A549 (cell line): ENCODE data around the gene SLC25A24. TPM values are rescaled to one million over a fixed set of nuclear protein-coding genes. Genes with fewer than 3 reads are reported as not detected.
"Not testable (repeated sequence)": the region's sequence is repeated elsewhere in the genome, so short reads cannot be mapped to it uniquely, and the experiment has no call there.

Experiments used
- ATAC-seq, 2 experiments: fragments of 200-7000 bp in 1 of 2; fragments of >200 bp in 1 of 2; cut with Nextera tagmentation in 1 of 2; cut with Tn5 transposase in 1 of 2; 3 replicates each; pipeline versions ENCODE4 v1.8.0 to v1.9.1; 2018 to 2020; ENCODE audit warnings: mild to moderate bottlenecking in 1 of 2, moderate library complexity in 1 of 2
- CTCF ChIA-PET: fragments of 300-600 bp; sonication (Branson Sonifier 250); formaldehyde crosslinking; extraction: SDS; loops from one replicate; lab custom pipeline; 2021; ENCODE audit warnings: antibody characterized with exemption, inconsistent platforms; lab: Yijun Ruan, JAX
- POLR2A ChIA-PET: fragments of 350-600 bp; formaldehyde crosslinking; extraction: SDS; loops from one replicate; lab custom pipeline; 2021; ENCODE audit warnings: antibody characterized with exemption, inconsistent platforms; lab: Yijun Ruan, JAX
- DNase-seq, 2 experiments: peaks; one replicate each; pipeline versions ENCODE4 v3.0.0 to v3.0.0-alpha.2; 2011 to 2016; ENCODE audit warnings: low read depth in 1 of 2, low spot score in 1 of 2
- FAIRE-seq: peaks from 2 replicates; lab custom pipeline; 2011; peaks lifted over from hg19 to GRCh38; lab: Jason Lieb, UNC
- H3K27ac ChIP-seq, 2 experiments: fragments of >200 bp; sonication (Bioruptor Twin); formaldehyde crosslinking; 3 replicates each; pipeline ENCODE4 v1.5.1; 2016 to 2017
- H3K4me1 ChIP-seq: fragments of >200 bp; sonication (Bioruptor Twin); formaldehyde crosslinking; 3 replicates; pipeline ENCODE4 v1.6.1; 2016
- H3K4me2 ChIP-seq: fragments of >200 bp; sonication (Bioruptor Twin); formaldehyde crosslinking; 3 replicates; pipeline ENCODE4 v1.6.1; 2016
- H3K4me3 ChIP-seq: fragments of >200 bp; sonication (Bioruptor Twin); formaldehyde crosslinking; 3 replicates; pipeline ENCODE4 v1.5.1; 2016
- H3K9me3 ChIP-seq: fragments of >200 bp; sonication (Bioruptor Twin); formaldehyde crosslinking; 3 replicates; pipeline ENCODE4 v1.6.1; 2016
- CHD4 ChIP-seq: fragments of 200-600 bp; sonication (generic); IDR thresholded peaks from 2 replicates; pipeline ENCODE4 v1.6.1; 2016; ENCODE audit warnings: antibody characterized with exemption, mild to moderate bottlenecking, borderline replicate concordance
- ESRRA ChIP-seq: fragments of 150-350 bp; IDR thresholded peaks from 2 replicates; pipeline ENCODE4 v1.6.1; 2014; ENCODE audit warnings: mild to moderate bottlenecking, low read length, borderline replicate concordance
- FOSB ChIP-seq: fragments of 250-450 bp; sonication (Bioruptor Pico); IDR thresholded peaks from 2 replicates; pipeline ENCODE4 v1.5.0; 2020; ENCODE audit warnings: mild to moderate bottlenecking, moderate library complexity
- GATA3 ChIP-seq: IDR thresholded peaks from 2 replicates; pipeline ENCODE4 v1.6.1; 2012; ENCODE audit warnings: borderline replicate concordance
- HDAC2 ChIP-seq: fragments of 200-600 bp; sonication (generic); IDR thresholded peaks from 2 replicates; pipeline ENCODE4 v1.6.1; 2016
- JUNB ChIP-seq: fragments of >200 bp; sonication (Bioruptor Twin); formaldehyde crosslinking; IDR thresholded peaks from 2 replicates; pipeline ENCODE4 v1.6.1; 2016
- KDM1A ChIP-seq: fragments of 200-600 bp; sonication (generic); IDR thresholded peaks from 2 replicates; pipeline ENCODE4 v1.6.1; 2016; ENCODE audit warnings: low read depth, mild to moderate bottlenecking
- MAFK ChIP-seq: fragments of 450-650 bp; IDR thresholded peaks from 2 replicates; pipeline ENCODE4 v1.6.1; 2014; ENCODE audit not compliant: partially characterized antibody
- MYC ChIP-seq: IDR thresholded peaks from 2 replicates; pipeline ENCODE4 v1.6.1; 2012; ENCODE audit warnings: mild to moderate bottlenecking, inconsistent platforms, low read length, improper control_type of control experiment, borderline replicate concordance
- RNF2 ChIP-seq: fragments of 200-600 bp; sonication (generic); IDR thresholded peaks from 2 replicates; pipeline ENCODE4 v1.6.1; 2016; ENCODE audit warnings: low read depth, mild to moderate bottlenecking, antibody characterized with exemption, moderate library complexity, borderline replicate concordance
- SREBF2 ChIP-seq: fragments of 450-650 bp; IDR thresholded peaks from 2 replicates; pipeline ENCODE4 v1.6.1; 2014; ENCODE audit warnings: mild to moderate bottlenecking, moderate library complexity
- TP53 ChIP-seq: fragments of 250-450 bp; sonication (Bioruptor Pico); IDR thresholded peaks from 2 replicates; pipeline ENCODE4 v1.5.0; 2021; ENCODE audit warnings: mild to moderate bottlenecking, moderate library complexity
- ZC3H11A ChIP-seq: fragments of 450-650 bp; IDR thresholded peaks from 2 replicates; pipeline ENCODE4 v1.6.1; 2014; ENCODE audit warnings: antibody characterized with exemption, mild to moderate bottlenecking
- ZFP36 ChIP-seq: fragments of 450-650 bp; IDR thresholded peaks from 2 replicates; pipeline ENCODE4 v1.6.1; 2014; ENCODE audit warnings: borderline replicate concordance; ENCODE audit not compliant: partially characterized antibody
- ZSCAN20 ChIP-seq: fragments of 250-450 bp; sonication (Bioruptor Pico); IDR thresholded peaks from 2 replicates; pipeline ENCODE4 v1.8.0; 2022; ENCODE audit warnings: mild to moderate bottlenecking, moderate library complexity
- WGBS: methylation state at CpG from one replicate; pipeline ENCODE4 v1.1.6; 2017; ENCODE audit errors: missing lambda C conversion rate; 5-methylcytosine and 5-hydroxymethylcytosine counted together
- polyA plus RNA-seq, 4 experiments: library from polyadenylated mRNA; depleted of rRNA in 3 of 4; stranded (reverse); fragments of >200 nt; fragmentation: RNase III in 1 of 4; extraction: RNeasy Plus Mini Kit Qiagen cat#74134 plus additional on column Dnase treatment in 1 of 4; gene quantifications; 2 replicates in 3 of 4; 3 replicates in 1 of 4; pipeline ENCODE4 v1.2.3, GENCODE V29; 2011 to 2017
- TF ChIP-seq, protein P1 (sequence below): IDR thresholded peaks from 2 replicates; pipeline ENCODE4 v1.6.1; 2012; ENCODE audit warnings: low read depth, borderline replicate concordance
- TF ChIP-seq, protein P2 (sequence below): fragments of 200-600 bp; sonication (generic); IDR thresholded peaks from 2 replicates; pipeline ENCODE4 v1.6.1; 2016; ENCODE audit warnings: antibody characterized with exemption, mild to moderate bottlenecking, moderate library complexity
- TF ChIP-seq, protein P3 (sequence below): fragments of >200 bp; sonication (Bioruptor Twin); formaldehyde crosslinking; IDR thresholded peaks from 3 replicates; pipeline ENCODE4 v1.6.1; 2016

SLC25A24 gene
- polyA plus RNA-seq, 2 of the 4 experiments (the other 2 are of a cell fraction): 25.3 to 45.6 TPM

DNA sequence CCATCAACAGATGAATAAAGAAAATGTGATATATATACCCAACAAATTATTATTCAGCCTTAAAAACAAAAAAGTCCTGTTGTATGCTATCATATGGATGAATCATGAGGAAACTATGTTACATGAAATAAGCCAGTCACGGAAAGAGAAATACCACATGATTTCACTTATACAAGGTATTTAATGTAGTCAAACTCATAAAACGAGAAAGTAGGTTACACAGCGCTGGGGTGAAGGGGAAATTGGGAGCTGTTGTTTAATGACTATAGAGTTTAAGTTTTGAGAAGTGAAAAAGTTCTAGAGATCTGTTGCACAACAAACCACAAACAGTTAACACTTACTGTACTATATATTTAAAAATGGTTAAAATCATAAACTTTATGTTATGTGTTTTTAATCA lies 58.5 kb downstream of the SLC25A24 start (continued):
- TF ChIP-seq, protein P1, sequence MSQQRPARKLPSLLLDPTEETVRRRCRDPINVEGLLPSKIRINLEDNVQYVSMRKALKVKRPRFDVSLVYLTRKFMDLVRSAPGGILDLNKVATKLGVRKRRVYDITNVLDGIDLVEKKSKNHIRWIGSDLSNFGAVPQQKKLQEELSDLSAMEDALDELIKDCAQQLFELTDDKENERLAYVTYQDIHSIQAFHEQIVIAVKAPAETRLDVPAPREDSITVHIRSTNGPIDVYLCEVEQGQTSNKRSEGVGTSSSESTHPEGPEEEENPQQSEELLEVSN: no peak
- no peak for TF ChIP-seq MAFK
- TF ChIP-seq, all 56 proteins: peak for 0

DNA sequence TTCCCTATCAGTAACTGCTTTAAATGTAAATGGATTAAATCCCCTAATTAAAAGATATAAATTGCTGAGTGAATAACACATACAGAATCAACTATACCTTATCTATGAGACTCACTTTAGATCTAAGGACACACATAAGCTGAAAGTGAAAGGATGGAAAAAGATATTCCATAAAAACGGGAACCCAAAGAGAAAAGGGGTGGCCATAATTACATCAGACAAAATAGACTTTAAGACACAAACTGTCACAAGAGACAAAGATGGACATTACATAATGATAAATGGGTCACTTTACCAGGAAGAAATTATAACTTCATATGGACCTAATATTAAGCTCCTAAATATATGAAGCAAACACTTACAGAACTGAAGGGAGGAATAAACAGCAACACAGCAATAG lies 59.2 kb downstream of the SLC25A24 start:
- CTCF ChIA-PET: interaction anchor here (1.4 kb wide), 1 partner anchor 359 kb away, joined by 4 read pairs; no protein-coding TSS in a partner anchor

DNA sequence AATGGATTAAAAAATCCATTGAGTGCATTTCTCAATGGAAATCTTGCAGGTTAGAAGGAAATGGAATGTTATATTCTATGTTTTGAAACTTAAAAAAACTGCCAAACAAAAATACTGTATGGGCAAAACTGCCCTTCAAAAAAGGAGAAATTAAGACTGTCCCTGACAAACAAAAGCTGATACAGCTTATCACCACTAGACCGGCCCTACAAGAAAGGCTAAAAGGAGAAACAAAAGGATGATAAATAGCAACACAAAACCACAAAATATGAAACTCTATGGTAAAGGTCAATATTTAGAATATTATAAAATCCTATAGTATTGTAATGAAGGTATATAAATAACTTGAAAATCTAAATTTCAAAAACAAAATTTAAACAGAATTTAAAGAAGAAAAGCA lies 60.0 kb downstream of the SLC25A24 start:
- no peaks in the 10 kb centered on the region for H3K9me3 ChIP-seq
- ChIA-PET POLR2A (no interaction called here), CTCF (interaction anchor here (1.2 kb wide), 1 partner anchor 12 kb away, joined by 4 read pairs; no protein-coding TSS in a partner anchor)
- H3K4me3 ChIP-seq: no peak overlapping the region
- H3K4me2 ChIP-seq: no peak overlapping the region
- whole genome bisulfite sequencing: 95% methylated on average over 1 of the region's 1 CpG
- TF ChIP-seq SREBF2 (no peak), ZFP36 (no peak), GATA3 (no peak), MYC (no peak), CHD4 (no peak), HDAC2 (no peak), ESRRA (no peak), KDM1A (no peak)
- TF ChIP-seq, protein P1: no peak
- TF ChIP-seq, protein P2, sequence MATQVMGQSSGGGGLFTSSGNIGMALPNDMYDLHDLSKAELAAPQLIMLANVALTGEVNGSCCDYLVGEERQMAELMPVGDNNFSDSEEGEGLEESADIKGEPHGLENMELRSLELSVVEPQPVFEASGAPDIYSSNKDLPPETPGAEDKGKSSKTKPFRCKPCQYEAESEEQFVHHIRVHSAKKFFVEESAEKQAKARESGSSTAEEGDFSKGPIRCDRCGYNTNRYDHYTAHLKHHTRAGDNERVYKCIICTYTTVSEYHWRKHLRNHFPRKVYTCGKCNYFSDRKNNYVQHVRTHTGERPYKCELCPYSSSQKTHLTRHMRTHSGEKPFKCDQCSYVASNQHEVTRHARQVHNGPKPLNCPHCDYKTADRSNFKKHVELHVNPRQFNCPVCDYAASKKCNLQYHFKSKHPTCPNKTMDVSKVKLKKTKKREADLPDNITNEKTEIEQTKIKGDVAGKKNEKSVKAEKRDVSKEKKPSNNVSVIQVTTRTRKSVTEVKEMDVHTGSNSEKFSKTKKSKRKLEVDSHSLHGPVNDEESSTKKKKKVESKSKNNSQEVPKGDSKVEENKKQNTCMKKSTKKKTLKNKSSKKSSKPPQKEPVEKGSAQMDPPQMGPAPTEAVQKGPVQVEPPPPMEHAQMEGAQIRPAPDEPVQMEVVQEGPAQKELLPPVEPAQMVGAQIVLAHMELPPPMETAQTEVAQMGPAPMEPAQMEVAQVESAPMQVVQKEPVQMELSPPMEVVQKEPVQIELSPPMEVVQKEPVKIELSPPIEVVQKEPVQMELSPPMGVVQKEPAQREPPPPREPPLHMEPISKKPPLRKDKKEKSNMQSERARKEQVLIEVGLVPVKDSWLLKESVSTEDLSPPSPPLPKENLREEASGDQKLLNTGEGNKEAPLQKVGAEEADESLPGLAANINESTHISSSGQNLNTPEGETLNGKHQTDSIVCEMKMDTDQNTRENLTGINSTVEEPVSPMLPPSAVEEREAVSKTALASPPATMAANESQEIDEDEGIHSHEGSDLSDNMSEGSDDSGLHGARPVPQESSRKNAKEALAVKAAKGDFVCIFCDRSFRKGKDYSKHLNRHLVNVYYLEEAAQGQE: no peak
- FAIRE-seq: no peak
- no peaks in the 10 kb centered on the region for H3K4me1 ChIP-seq
- no peak for ATAC-seq
- no peak for DNase-seq
- no peak overlapping the region for H3K27ac ChIP-seq

More for the DNA sequence above, 59.2 kb downstream of the SLC25A24 start:
- H3K4me2 ChIP-seq: no peak overlapping the region
- no peaks in the 10 kb centered on the region for H3K9me3 ChIP-seq
- DNase-seq: no peak
- H3K4me3 ChIP-seq: no peak overlapping the region
- no peak for FAIRE-seq
- ATAC-seq: no peak
- no peak overlapping the region for H3K27ac ChIP-seq
- H3K4me1 ChIP-seq: no peaks in the 10 kb centered on the region
- TF ChIP-seq RNF2 (no peak), MYC (no peak), ZFP36 (no peak), ZSCAN20 (CRISPR knock-in tag) (no peak), FOSB (CRISPR knock-in tag) (no peak), HDAC2 (no peak), ZC3H11A (no peak), JUNB (no peak), TP53 (CRISPR knock-in tag) (no peak)
- TF ChIP-seq, protein P2: no peak
- TF ChIP-seq, protein P3, sequence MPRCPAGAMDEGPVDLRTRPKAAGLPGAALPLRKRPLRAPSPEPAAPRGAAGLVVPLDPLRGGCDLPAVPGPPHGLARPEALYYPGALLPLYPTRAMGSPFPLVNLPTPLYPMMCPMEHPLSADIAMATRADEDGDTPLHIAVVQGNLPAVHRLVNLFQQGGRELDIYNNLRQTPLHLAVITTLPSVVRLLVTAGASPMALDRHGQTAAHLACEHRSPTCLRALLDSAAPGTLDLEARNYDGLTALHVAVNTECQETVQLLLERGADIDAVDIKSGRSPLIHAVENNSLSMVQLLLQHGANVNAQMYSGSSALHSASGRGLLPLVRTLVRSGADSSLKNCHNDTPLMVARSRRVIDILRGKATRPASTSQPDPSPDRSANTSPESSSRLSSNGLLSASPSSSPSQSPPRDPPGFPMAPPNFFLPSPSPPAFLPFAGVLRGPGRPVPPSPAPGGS: no peak
- WGBS: 83% methylated on average over 1 of the region's 1 CpG
- POLR2A ChIA-PET: no interaction called here

DNA sequence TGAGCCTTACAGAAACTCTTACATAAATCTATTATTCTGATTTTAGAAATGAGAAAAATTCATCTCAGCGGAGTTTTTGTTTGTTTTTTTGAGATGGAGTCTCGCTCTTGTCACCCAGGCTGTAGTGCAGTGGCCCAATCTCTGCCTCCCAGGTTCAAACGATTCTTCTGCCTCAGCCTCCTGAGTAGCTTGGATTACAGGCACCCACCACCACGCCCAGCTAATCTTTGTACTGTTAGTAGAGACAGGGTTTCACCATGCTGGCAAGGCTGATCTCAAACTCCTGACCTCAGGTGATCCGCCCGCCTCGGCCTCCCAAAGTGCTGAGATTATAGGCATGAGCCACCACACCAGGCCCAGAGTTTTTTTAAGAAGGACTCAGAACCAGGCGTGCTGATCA lies 60.6 kb downstream of the SLC25A24 start:
- WGBS: 93% methylated on average over 8 of the region's 8 CpGs
- H3K4me2 ChIP-seq, H3K4me1 ChIP-seq, POLR2A ChIA-PET, H3K9me3 ChIP-seq, H3K27ac ChIP-seq, ATAC-seq, DNase-seq, H3K4me3 ChIP-seq, FAIRE-seq: not testable (repeated sequence)
- CTCF ChIA-PET: interaction anchor here (1.2 to 1.6 kb wide), 2 partner anchors 11 to 15 kb away, joined by 4 to 8 read pairs; no protein-coding TSS in a partner anchor
